SK-N-MC (cell line): Measurements from ENCODE around the gene RAMACL.

Experiments
- DNase-seq: peaks from one replicate; pipeline ENCODE4 v3.0.0-alpha.2; 2011; ENCODE audit warnings: low read depth, low spot score
- H3K27ac ChIP-seq: fragments of 200-600 bp; sonication (generic); 2 replicates; pipeline ENCODE4 v1.5.1; 2016; ENCODE audit warnings: mixed run types
- H3K36me3 ChIP-seq: fragments of 200-600 bp; sonication (generic); 2 replicates; pipeline ENCODE4 v1.6.1; 2017; ENCODE audit warnings: antibody characterized with exemption, low read length, mixed read lengths; ENCODE audit not compliant: insufficient read depth
- H3K4me3 ChIP-seq: fragments of 200-600 bp; sonication (generic); 2 replicates; pipeline ENCODE4 v1.5.1; 2016
- H3K9ac ChIP-seq: fragments of 200-600 bp; sonication (generic); 2 replicates; pipeline ENCODE4 v1.8.0; 2017; ENCODE audit warnings: mixed run types, mixed read lengths; ENCODE audit not compliant: insufficient read length
- H3K9me3 ChIP-seq: fragments of 200-600 bp; sonication (generic); 2 replicates; pipeline ENCODE4 v1.6.1; 2017; ENCODE audit warnings: low read depth, mild to moderate bottlenecking, antibody characterized with exemption, low read length, moderate library complexity, mixed read lengths
- EZH2 ChIP-seq: fragments of 200-600 bp; sonication (generic); IDR thresholded peaks from one replicate; pipeline ENCODE4 v1.6.1; 2017; ENCODE audit warnings: antibody characterized with exemption
- FOXP2 ChIP-seq: optimal IDR thresholded peaks from 2 replicates; pipeline ENCODE3; 2011; ENCODE audit warnings: mild to moderate bottlenecking, moderate library complexity; ENCODE audit not compliant: insufficient read depth; ENCODE audit errors: extremely low read length, control extremely low read depth
- POLR2AphosphoS5 ChIP-seq: IDR thresholded peaks from 2 replicates; pipeline ENCODE4 v1.6.1; 2012; ENCODE audit warnings: mild to moderate bottlenecking, low read depth, low read length, borderline replicate concordance

RAMACL gene

DNA sequence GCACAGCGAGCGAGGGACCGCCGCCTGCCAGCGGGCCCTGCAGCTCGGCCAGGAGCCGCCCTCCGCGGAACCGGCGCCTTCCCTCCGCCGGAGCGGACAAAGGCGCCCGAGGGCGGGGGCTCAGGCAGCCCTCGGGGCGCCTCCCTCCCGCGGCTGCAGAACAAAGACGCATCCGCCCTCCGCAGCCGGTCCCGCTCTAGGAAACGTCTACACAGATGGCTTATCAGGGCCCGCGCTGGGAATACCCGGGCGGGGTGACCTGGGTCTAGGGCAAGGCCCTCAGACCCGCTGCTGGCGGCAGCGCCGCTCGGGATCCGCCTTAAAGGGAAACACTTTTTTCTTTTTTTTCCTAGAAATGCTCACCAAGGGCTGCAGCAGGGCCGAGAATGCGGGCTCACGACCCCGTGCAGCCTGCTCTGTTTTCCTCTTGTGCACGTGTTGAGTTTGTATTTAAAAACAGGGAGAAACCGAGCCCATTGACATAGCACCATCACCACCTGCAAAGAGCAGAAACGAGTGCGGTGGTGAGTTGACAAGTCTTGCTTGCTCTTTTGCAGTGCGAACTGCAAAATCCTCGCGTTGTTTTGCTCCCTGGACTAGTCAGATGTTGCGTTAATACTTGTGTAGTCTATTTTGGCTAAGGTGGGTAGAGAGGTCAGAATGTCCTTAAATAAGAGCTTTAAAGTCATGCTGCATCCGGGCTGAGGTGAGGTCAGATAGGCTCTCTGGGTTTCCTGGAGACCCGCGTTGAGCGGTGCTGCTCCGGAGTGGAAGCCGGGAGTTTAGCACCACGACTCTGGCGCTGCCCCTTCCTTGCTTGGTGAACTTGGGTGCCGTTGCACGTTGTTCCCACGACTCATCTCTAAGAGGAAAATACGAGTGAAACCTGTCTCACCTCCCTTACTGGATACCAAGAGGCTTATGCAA lies 41.7 kb upstream of the RAMACL start:
- peak overlapping the region; percentile 79 for H3K4me3 ChIP-seq
- TF ChIP-seq POLR2AphosphoS5: no peak
- TF ChIP-seq FOXP2: no peak
- TF ChIP-seq EZH2: no peak
- no peak for DNase-seq
- no peaks in the 10 kb centered on the region for H3K36me3 ChIP-seq
- no peak overlapping the region for H3K27ac ChIP-seq
- peak overlapping the region; percentile 34 for H3K9ac ChIP-seq
- no peaks in the 10 kb centered on the region for H3K9me3 ChIP-seq

- TF ChIP-seq FOXP2 (no peak), POLR2AphosphoS5 (no peak; the same call in 1 of the 2 replicates), EZH2 (no peak)
- peak within 1 kb of the TSS; percentile 89 for H3K4me3 ChIP-seq
- peak; percentile 93 for DNase-seq
- no peaks in the 10 kb centered on the region for H3K36me3 ChIP-seq
- no peaks in the 10 kb centered on the region for H3K9me3 ChIP-seq
- H3K9ac ChIP-seq: peak within 1 kb of the TSS; percentile 66
- H3K27ac ChIP-seq: no peak within 1 kb of the TSS
Observed at GRCh38 chr6:166627033-166627874, 40.8 kb upstream of the RAMACL start, which contains the start of gene RPS6KA2. Gene RPS6KA2, minus strand, starts transcription at chr6:166627251. Its CDS starts 232 bp downstream, at chr6:166627019.

GRCh38 chr6:166626177-166627032 lies 39.9 kb upstream of the RAMACL start:
- DNase-seq: no peak
- TF ChIP-seq FOXP2: no peak
- no peak for TF ChIP-seq POLR2AphosphoS5
- TF ChIP-seq EZH2: no peak
- Histone ChIP-seq H3K36me3 (no peaks in the 10 kb centered on the region), H3K4me3 (peak overlapping the region; percentile 89), H3K27ac (no peak overlapping the region), H3K9me3 (no peaks in the 10 kb centered on the region), H3K9ac (peak overlapping the region; percentile 66)

- TF ChIP-seq EZH2: no peak
- no peak for TF ChIP-seq FOXP2
- no peak for TF ChIP-seq POLR2AphosphoS5
- no peak overlapping the region for H3K9ac ChIP-seq
- no peak overlapping the region for H3K27ac ChIP-seq
- DNase-seq: no peak
- H3K36me3 ChIP-seq: no peaks in the 10 kb centered on the region
- H3K4me3 ChIP-seq: no peak overlapping the region; the same call in 1 of the 2 replicates
- no peaks in the 10 kb centered on the region for H3K9me3 ChIP-seq
Observed at GRCh38 chr6:166625356-166625755, 38.9 kb upstream of the RAMACL start.

DNA sequence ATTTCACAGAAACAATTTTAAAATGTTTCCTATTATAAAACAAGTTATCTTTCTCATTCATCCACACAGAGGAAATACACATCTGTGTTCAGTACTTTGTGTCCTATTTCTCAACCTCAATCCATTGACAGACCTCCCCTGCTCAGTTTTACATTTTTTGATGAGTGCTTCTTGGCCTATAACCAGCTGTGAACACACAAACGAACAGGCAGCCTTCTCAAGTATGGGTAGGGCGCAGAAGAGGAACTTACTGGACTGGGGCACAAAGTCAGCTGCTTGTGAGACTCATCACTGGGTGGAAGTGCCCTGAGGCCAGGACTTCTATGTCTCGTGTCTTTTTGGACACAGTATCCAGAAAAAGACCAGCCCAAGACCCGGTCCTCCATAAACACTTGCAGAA lies 37.8 kb upstream of the RAMACL start:
- Histone ChIP-seq H3K27ac (no peak overlapping the region), H3K36me3 (no peaks in the 10 kb centered on the region), H3K9me3 (no peaks in the 10 kb centered on the region), H3K9ac (no peak overlapping the region), H3K4me3 (no peak overlapping the region)
- DNase-seq: no peak
- TF ChIP-seq EZH2 (no peak), FOXP2 (no peak), POLR2AphosphoS5 (no peak)

- no peak for DNase-seq
- Histone ChIP-seq H3K4me3 (no peak overlapping the region), H3K27ac (no peak overlapping the region), H3K9ac (no peak overlapping the region), H3K36me3 (no peaks in the 10 kb centered on the region; the same call in 1 of the 2 replicates), H3K9me3 (no peaks in the 10 kb centered on the region)
- TF ChIP-seq FOXP2 (no peak), POLR2AphosphoS5 (no peak), EZH2 (no peak)
Observed at GRCh38 chr6:166623318-166623717, 36.8 kb upstream of the RAMACL start.

DNA sequence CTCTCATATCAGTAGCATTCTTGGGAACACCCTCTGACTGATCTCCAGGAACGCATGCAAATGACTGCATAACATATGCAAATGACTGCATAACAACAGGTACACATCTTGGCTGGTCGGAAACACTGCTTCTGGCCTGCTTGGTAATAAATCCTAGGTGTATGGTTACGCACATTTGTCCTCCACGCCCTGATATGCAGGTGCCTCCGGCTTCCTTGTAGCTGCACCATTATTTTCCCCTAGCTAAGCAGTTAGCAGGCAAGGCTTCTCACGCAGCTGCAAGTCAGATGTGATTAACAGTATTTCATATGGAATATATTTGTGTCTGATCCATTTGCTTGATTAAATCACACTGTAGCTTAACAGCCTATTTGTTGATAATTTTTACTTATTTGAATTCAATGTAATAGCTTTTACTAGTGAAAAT lies 34.6 kb upstream of the RAMACL start:
- Histone ChIP-seq H3K9me3 (no peaks in the 10 kb centered on the region), H3K9ac (no peak overlapping the region), H3K27ac (no peak overlapping the region), H3K4me3 (no peak overlapping the region), H3K36me3 (no peaks in the 10 kb centered on the region; the same call in 1 of the 2 replicates)
- TF ChIP-seq EZH2 (no peak), POLR2AphosphoS5 (no peak), FOXP2 (no peak)
- no peak for DNase-seq
